GM15510 (cell line): Measurements from ENCODE around the gene EDAR.

Experiments
- POLR2A ChIP-seq: IDR thresholded peaks from 3 replicates; pipeline ENCODE4 v1.6.1; 2011; ENCODE audit warnings: borderline replicate concordance; ENCODE audit not compliant: insufficient read length; ENCODE audit errors: extremely low read depth

Gene EDAR

GRCh38 chr2:108854484-108854883 lies 134.5 kb downstream of the EDAR start:
- no peak for TF ChIP-seq POLR2A

- TF ChIP-seq POLR2A = no peak
These were observed 135.6 kb downstream of the EDAR start for GRCh38 chr2:108853421-108853820.

- TF ChIP-seq POLR2A = no peak
These were observed 136.6 kb downstream of the EDAR start for GRCh38 chr2:108852375-108852774.

GRCh38 chr2:108847000-108847399 lies 142.0 kb downstream of the EDAR start:
- no peak for TF ChIP-seq POLR2A

GRCh38 chr2:108845923-108846322 lies 143.1 kb downstream of the EDAR start:
- no peak for TF ChIP-seq POLR2A
